GM20000 (cell line): Measurements from ENCODE around the gene FAM181A.

Source experiments
- DNase-seq: peaks from one replicate; pipeline ENCODE4 v3.0.0; 2012; ENCODE audit warnings: low spot score
- TF ChIP-seq, protein P1 (sequence below): IDR thresholded peaks from 2 replicates; pipeline ENCODE4 v1.5.1; 2012; ENCODE audit warnings: mild to moderate bottlenecking, control low read depth; ENCODE audit errors: extremely low read depth, missing control alignments

The FAM181A gene

DNA sequence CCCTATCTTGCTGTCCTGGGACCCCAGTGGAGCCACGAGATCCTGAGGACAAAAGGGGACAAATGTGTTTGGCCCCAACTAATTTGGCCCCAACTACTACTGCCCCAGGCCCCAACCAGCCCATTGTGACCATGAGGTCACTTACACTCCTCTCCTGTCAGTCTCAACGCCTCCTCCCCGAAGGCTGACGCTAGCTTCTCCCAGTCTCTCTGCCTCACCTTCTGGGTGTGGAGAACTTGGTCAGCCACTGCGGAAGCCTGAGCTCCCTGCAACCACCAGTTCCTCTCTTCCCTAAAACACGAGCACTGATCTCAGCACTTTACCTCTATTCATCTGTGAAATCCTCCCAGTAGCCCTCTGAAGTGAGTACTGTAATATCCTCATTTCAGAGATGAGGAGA is 13.3 kb downstream of the FAM181A start:
- TF ChIP-seq, protein P1, sequence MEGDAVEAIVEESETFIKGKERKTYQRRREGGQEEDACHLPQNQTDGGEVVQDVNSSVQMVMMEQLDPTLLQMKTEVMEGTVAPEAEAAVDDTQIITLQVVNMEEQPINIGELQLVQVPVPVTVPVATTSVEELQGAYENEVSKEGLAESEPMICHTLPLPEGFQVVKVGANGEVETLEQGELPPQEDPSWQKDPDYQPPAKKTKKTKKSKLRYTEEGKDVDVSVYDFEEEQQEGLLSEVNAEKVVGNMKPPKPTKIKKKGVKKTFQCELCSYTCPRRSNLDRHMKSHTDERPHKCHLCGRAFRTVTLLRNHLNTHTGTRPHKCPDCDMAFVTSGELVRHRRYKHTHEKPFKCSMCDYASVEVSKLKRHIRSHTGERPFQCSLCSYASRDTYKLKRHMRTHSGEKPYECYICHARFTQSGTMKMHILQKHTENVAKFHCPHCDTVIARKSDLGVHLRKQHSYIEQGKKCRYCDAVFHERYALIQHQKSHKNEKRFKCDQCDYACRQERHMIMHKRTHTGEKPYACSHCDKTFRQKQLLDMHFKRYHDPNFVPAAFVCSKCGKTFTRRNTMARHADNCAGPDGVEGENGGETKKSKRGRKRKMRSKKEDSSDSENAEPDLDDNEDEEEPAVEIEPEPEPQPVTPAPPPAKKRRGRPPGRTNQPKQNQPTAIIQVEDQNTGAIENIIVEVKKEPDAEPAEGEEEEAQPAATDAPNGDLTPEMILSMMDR, result no peak
- no peak for DNase-seq

DNA sequence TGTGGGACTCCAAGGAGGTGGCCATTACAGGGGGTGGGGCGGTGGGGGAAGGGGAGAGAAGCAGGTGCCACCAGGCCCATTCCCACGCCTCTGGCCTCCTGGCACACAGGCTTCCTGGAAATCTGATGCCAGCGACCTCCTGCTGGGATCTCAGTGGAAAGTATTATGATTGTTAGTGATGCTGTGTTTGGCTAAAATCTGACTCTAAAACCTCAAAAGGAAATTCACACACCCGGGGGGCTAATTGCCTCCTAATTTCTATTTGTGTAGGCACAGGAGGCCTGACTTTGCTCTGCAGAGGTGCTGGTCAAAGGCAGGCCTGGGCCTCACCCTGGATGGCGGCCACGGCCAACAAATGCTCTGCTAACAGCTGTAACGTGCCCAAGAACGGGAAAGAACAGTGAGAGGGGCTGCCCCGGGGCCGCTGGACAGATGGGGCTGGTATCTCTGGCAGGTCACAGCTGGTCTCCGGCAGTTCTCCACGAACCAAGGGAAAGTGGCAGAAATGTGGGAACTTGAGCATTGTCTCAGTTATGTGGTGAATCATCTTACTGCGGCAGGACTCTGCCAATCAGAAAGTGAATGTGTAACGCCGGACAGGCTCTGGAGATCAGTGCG is 14.3 kb downstream of the FAM181A start:
- TF ChIP-seq, protein P1, result no peak
- DNase-seq, result no peak

DNA sequence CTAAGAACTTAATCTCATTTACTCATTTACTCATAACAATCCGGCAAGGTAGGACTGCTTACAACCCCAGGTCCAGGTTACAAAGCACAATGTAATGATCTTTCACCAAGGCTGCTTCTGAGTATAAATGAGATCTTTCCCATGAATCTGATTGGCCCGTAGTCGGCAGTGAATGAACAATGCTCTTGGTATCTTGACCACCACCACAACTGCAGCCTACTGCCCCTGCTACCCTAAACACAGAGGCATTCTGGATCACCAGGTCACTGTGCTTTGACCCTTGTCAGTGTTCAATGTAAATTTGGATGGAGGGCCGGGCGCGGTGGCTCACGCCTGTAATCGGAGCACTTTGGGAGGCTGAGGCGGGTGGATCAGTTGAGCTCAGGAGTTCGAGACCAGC is 15.9 kb downstream of the FAM181A start:
- TF ChIP-seq, protein P1, result no peak
- no peak for DNase-seq

DNA sequence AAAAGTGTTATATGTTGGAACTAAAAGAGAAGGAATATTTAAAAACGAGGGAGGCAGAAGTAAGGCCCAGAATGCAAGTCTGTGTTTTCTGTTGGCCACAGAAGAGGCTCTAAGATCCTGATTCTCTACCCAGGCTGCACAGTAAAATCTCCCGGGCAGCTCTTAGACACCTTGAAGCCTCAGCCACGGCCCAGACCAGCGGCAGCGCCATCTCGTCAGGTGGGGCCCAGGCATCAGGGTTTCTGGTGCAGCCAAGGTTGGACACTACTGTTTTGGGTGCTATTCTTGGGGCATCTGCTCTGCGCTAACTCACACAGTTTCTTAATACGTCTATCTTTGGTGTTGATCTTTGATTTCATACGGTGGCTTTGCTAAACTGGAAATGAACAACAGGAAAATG is 16.8 kb downstream of the FAM181A start:
- DNase-seq, result no peak
- TF ChIP-seq, protein P1, result no peak

DNA sequence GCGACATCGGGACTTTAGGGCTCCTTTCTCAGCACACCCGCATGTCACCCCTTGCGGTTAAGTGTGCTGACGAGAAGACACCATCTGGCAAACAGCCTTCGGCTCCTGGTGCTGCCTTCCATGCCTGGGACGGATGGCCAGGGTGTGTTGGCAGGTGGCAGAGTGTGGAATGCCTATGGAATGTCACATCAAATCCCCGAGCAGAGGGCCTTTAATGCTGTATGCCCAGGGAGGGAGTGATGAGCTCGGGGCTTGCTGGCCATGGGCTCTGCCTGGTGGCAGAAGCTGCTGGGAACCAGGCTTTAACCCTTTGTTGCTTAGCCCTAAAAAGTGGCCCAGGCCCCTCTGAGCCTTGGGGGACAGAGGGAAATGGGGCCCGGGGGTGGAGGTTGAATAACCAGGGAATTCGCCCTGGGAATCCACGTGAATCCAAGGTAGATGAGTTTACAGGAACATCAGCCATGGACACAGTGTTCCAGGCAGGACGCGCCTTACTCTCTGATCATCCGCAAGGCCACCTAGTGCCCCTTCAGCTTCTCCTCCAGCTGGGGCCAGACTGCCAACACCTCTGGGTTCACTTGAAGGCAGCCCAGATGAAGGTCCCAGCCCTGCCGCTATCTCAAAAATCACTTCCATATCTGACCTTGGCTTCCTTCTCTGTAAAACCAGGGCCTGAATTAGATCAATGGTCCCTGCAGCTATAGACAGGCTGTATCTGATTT is 17.4 kb downstream of the FAM181A start:
- TF ChIP-seq, protein P1, result no peak
- no peak for DNase-seq

DNA sequence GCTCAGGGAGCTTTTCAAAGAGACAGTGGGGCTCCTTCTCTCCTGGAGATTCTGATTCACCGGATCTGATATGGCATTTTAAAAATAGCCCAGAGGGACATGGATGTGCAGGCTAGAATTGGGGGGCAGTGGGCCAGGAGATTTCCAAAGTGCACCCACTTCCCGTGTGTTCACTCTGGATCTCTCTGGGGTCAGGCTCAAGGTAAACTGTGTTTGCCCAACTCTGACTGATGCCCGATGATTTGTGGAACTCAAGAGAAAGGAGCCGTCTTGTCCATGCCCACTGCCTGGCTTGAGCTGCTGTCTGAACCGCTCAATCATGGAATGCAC is 17.9 kb downstream of the FAM181A start:
- DNase-seq, result no peak
- TF ChIP-seq, protein P1, result no peak

DNA sequence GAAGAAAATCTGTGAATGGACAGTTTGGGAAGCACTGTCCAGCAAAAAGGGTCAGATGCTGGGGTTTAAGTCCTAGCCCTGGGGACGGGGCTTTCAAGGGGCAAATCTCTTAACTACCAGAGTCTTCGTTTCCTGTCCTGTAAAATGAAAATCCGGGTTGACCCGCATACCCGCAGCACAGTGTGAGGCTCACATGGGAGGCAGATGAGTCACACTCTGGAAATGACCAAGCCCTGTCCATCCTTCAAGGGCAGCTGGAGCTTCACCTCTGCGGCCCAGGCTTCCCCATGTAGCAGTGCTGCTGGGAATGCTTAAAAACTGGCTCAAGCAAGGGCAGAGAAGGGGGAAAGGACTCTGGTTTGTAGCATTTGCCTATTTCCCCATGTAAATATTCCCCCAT is 19.0 kb downstream of the FAM181A start:
- TF ChIP-seq, protein P1, result no peak
- no peak for DNase-seq
